Measurements from ENCODE around the gene ABCC12. TPM values are rescaled to one million over a fixed set of nuclear protein-coding genes. Genes with fewer than 3 reads are reported as not detected.

The ABCC12 gene
- total RNA-seq, 2 donors from 2014 or later: 2.2 TPM; not detected in 1

DNA sequence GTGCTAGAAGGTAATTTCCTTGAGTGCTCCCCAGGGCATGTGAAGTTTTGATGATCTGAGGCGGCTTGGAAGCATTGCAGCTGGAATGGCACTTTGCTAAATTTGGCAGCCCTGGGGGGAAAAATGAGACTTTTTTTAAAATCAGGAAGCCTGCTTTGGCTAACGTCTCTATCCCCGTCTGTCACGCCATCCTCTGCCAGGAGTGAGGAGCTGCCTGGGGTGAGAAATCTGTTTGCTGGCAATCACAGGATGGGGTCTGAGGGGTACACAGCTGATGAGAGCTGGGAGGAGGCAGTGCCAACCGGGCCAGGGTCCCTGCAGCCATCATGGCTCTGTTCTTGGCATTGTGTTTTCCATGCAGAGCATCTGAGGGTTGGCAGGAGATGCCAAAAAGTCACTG, 2.0 kb downstream of the ABCC12 start:
- Histone ChIP-seq H3K4me3 (no peak overlapping the region), H3K27ac (no peak overlapping the region), H3K9me3 (no peaks in the 10 kb centered on the region), H3K4me1 (replicated peaks) (no peaks in the 10 kb centered on the region), H3K27me3 (replicated peaks; ENCODE audit: insufficient read depth) (no peaks in the 10 kb centered on the region), H3K36me3 (no peaks in the 10 kb centered on the region)
- intact Hi-C loops (cut with DNase I): no loop called here
- no peak for DNase-seq (ENCODE audit: low spot score)
- TF ChIP-seq, protein P1, sequence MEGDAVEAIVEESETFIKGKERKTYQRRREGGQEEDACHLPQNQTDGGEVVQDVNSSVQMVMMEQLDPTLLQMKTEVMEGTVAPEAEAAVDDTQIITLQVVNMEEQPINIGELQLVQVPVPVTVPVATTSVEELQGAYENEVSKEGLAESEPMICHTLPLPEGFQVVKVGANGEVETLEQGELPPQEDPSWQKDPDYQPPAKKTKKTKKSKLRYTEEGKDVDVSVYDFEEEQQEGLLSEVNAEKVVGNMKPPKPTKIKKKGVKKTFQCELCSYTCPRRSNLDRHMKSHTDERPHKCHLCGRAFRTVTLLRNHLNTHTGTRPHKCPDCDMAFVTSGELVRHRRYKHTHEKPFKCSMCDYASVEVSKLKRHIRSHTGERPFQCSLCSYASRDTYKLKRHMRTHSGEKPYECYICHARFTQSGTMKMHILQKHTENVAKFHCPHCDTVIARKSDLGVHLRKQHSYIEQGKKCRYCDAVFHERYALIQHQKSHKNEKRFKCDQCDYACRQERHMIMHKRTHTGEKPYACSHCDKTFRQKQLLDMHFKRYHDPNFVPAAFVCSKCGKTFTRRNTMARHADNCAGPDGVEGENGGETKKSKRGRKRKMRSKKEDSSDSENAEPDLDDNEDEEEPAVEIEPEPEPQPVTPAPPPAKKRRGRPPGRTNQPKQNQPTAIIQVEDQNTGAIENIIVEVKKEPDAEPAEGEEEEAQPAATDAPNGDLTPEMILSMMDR (IDR thresholded peaks at IDR 0.05): no peak
- TF ChIP-seq POLR2AphosphoS5 (IDR thresholded peaks at IDR 0.05) (no peak), POLR2A (IDR thresholded peaks at IDR 0.05) (no peak)
- 62% methylated on average over 5 of the region's 5 CpGs for WGBS

DNA sequence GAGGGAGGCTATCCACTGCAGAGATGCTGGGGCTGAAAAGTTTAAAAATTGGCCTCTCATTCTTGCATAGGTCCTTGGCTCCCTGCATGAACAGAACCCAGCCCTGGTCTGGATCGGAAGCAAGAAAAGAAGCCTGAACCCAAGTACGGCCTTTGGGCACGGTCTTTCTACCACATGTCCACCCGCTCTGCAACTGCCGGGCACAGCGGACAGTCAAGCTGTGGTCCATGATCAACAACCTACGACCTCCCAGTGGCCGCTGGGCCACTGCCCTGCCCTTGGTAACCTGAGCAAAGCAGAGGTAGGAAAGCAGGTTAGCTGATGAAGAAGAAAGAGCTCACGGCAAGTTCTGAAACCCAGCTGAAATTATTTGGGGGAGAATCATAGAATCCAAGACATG, 3.6 kb downstream of the ABCC12 start:
- DNase-seq (ENCODE audit: low spot score): no peak

DNA sequence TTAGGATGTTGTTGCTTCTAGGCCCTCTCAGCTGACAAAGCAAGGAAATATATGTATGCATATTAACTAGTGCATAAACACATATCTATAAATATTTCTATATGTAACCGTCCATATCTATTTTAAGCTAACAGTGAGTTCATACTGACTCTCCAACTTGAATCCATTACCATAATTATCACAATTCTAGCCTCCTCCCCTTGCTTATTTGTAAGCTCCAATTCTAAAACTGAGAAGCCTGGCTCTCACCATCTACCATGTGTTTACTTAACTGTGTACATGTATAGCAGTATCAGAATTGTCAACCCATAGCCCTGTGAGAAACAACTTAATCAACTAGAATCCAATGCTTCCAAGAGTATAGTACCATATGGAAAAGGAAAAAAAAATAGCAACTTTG, 5.1 kb downstream of the ABCC12 start:
- no peaks in the 10 kb centered on the region for H3K27me3 ChIP-seq (replicated peaks; ENCODE audit: insufficient read depth)
- no peaks in the 10 kb centered on the region for H3K36me3 ChIP-seq
- intact Hi-C loops (cut with DNase I): no loop called here
- H3K9me3 ChIP-seq: no peaks in the 10 kb centered on the region
- TF ChIP-seq, protein P1 (IDR thresholded peaks at IDR 0.05): no peak
- TF ChIP-seq POLR2AphosphoS5 (IDR thresholded peaks at IDR 0.05): no peak
- TF ChIP-seq POLR2A (IDR thresholded peaks at IDR 0.05): no peak
- WGBS: 90% methylated on average over 1 of the region's 1 CpG
- H3K27ac ChIP-seq: no peak overlapping the region
- no peak overlapping the region for H3K4me3 ChIP-seq
- no peak for DNase-seq (ENCODE audit: low spot score)
- H3K4me1 ChIP-seq (replicated peaks): no peaks in the 10 kb centered on the region

More for the DNA sequence above, 3.6 kb downstream of the ABCC12 start:
- no peaks in the 10 kb centered on the region for H3K27me3 ChIP-seq (replicated peaks; ENCODE audit: insufficient read depth)
- WGBS: 98% methylated on average over 9 of the region's 9 CpGs
- TF ChIP-seq POLR2AphosphoS5 (IDR thresholded peaks at IDR 0.05) (no peak), POLR2A (IDR thresholded peaks at IDR 0.05) (no peak)
- TF ChIP-seq, protein P1 (IDR thresholded peaks at IDR 0.05): no peak
- H3K9me3 ChIP-seq: no peaks in the 10 kb centered on the region
- H3K36me3 ChIP-seq: no peaks in the 10 kb centered on the region
- no peak overlapping the region for H3K27ac ChIP-seq
- no peaks in the 10 kb centered on the region for H3K4me1 ChIP-seq (replicated peaks)
- intact Hi-C loops (cut with DNase I): no loop called here
- no peak overlapping the region for H3K4me3 ChIP-seq

DNA sequence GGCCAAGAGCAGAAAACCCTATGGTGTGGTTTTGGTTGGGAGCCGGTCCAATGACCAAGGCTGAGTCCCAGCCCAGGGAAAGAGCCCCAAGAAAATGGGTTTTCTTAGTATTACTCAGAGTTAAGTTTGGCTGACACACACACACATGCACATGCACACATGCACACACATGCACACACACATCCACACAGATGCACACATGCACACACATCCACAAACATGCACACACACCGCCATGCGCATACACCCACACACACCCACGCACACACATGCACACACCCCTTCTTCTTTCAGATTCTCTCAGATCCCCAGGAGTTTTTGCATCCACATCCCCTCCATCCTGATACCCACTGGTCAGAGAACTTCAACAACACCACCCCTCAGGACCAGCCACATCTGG, 9.1 kb downstream of the ABCC12 start:
- TF ChIP-seq, protein P1 (IDR thresholded peaks at IDR 0.05): no peak
- TF ChIP-seq POLR2AphosphoS5 (IDR thresholded peaks at IDR 0.05) (no peak), POLR2A (IDR thresholded peaks at IDR 0.05) (no peak)
- WGBS: 96% methylated on average over 4 of the region's 4 CpGs
- Histone ChIP-seq H3K27me3 (replicated peaks; ENCODE audit: insufficient read depth) (no peaks in the 10 kb centered on the region), H3K36me3 (no peaks in the 10 kb centered on the region), H3K4me1 (replicated peaks) (no peaks in the 10 kb centered on the region), H3K27ac (no peak overlapping the region), H3K9me3 (no peaks in the 10 kb centered on the region), H3K4me3 (no peak overlapping the region)
- DNase-seq (ENCODE audit: low spot score): no peak
- intact Hi-C loops (cut with DNase I): no loop called here

DNA sequence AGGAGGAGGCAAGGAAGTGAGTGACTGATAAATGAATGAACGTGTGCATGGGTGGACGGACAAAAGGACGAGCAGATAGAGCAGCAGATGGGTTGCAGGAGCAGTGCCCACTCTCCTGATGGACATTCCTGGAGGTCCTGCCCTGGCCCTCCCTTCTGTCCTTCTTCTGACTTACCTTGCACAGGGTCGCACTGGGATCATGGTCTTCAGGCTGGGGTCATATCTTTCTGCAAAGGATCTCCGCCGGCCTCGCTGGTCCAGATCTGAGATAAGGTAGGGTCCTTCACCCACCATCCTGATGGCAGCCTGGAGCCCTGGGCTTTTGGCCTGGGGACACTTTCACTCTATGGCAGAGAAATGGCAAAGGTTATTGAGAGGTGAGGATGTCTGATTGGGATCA, 9.7 kb downstream of the ABCC12 start:
- WGBS: 85% methylated on average over 7 of the region's 7 CpGs
- no peaks in the 10 kb centered on the region for H3K27me3 ChIP-seq (replicated peaks; ENCODE audit: insufficient read depth)
- no peak for TF ChIP-seq POLR2AphosphoS5 (IDR thresholded peaks at IDR 0.05)
- TF ChIP-seq, protein P1 (IDR thresholded peaks at IDR 0.05): no peak
- TF ChIP-seq POLR2A (IDR thresholded peaks at IDR 0.05): no peak
- no peak overlapping the region for H3K27ac ChIP-seq
- no peak overlapping the region for H3K4me3 ChIP-seq
- no peaks in the 10 kb centered on the region for H3K36me3 ChIP-seq
- intact Hi-C loops (cut with DNase I): no loop called here
- DNase-seq (ENCODE audit: low spot score): no peak
- H3K4me1 ChIP-seq (replicated peaks): no peaks in the 10 kb centered on the region
- no peaks in the 10 kb centered on the region for H3K9me3 ChIP-seq

Measured in prostate gland (tissue), 2 donors.